ENCODE data around the gene NEDD4L. TPM values are rescaled to one million over a fixed set of nuclear protein-coding genes. Genes with fewer than 3 reads are reported as not detected.

NEDD4L gene
- total and polyA plus RNA-seq, 12 donors = 17.8 to 110 (median 37.6) TPM

GRCh38 chr18:58181988-58182387 lies 138.0 kb downstream of the NEDD4L start:
- Histone ChIP-seq H3K9me3 (replicated peaks in 1 of 3) (no peaks in the 10 kb centered on the region), H3K27me3 (no peaks in the 10 kb centered on the region), H3K4me3 (no peak overlapping the region), H3K4me1 (replicated peaks in 1 of 2) (peaks cover 4 to 26% of the 10 kb centered on the region in 2 donors), H3K36me3 (replicated peaks in 1 of 2) (no peaks in the 10 kb centered on the region), H3K27ac (no peak overlapping the region)
- TF ChIP-seq POLR2A (IDR thresholded peaks at IDR 0.05) = no peak
- no peak for TF ChIP-seq CTCF (IDR thresholded peaks at IDR 0.05)
- intact Hi-C loops (cut with DNase I) = loop anchor here (5.0 kb wide), 2 partner anchors 35 to 40 kb away; no protein-coding TSS in a partner anchor
- peak in 1 of 7 donors; percentile 33 for DNase-seq
- 87 to 92% (median 90%) methylated on average over 2 of the region's 2 CpGs for WGBS, 4 donors

GRCh38 chr18:58183226-58183625 lies 139.2 kb downstream of the NEDD4L start:
- 89 to 98% (median 93%) methylated on average over 3 to 4 of the region's 4 CpGs for WGBS, 4 donors
- peak in 1 of 7 donors; percentile 37 for DNase-seq
- H3K36me3 ChIP-seq (replicated peaks in 1 of 2) = no peaks in the 10 kb centered on the region
- no peaks in the 10 kb centered on the region for H3K27me3 ChIP-seq
- H3K4me3 ChIP-seq = no peak overlapping the region
- peaks cover 4 to 16% of the 10 kb centered on the region in 2 donors for H3K4me1 ChIP-seq (replicated peaks in 1 of 2)
- TF ChIP-seq CTCF (IDR thresholded peaks at IDR 0.05) = no peak
- TF ChIP-seq POLR2A (IDR thresholded peaks at IDR 0.05) = no peak
- intact Hi-C loops (cut with DNase I) = loop anchor here (5.0 kb wide), 2 partner anchors 36 to 41 kb away; no protein-coding TSS in a partner anchor
- no peaks in the 10 kb centered on the region for H3K9me3 ChIP-seq (replicated peaks in 1 of 3)
- H3K27ac ChIP-seq = no peak overlapping the region

- TF ChIP-seq POLR2A (IDR thresholded peaks at IDR 0.05) = no peak
- TF ChIP-seq CTCF (IDR thresholded peaks at IDR 0.05) = no peak
- intact Hi-C loops (cut with DNase I) = no loop called here
- Histone ChIP-seq H3K27me3 (no peaks in the 10 kb centered on the region), H3K4me1 (replicated peaks in 1 of 2) (peaks cover under 1 to 14% of the 10 kb centered on the region in 2 donors), H3K9me3 (replicated peaks in 1 of 3) (no peaks in the 10 kb centered on the region), H3K4me3 (no peak overlapping the region), H3K27ac (peak overlapping the region in 2 of 5 donors; percentile 5 to 32), H3K36me3 (replicated peaks in 1 of 2) (no peaks in the 10 kb centered on the region)
- 62 to 71% (median 66%) methylated on average over 5 to 6 of the region's 6 CpGs for WGBS, 4 donors
- peak in 3 of 7 donors; percentile 34 to 48 (median 42) for DNase-seq
Measured at GRCh38 chr18:58186258-58186948, 142.4 kb downstream of the NEDD4L start.

GRCh38 chr18:58187674-58188073 lies 143.6 kb downstream of the NEDD4L start:
- Histone ChIP-seq H3K9me3 (replicated peaks in 1 of 3) (no peaks in the 10 kb centered on the region), H3K27me3 (no peaks in the 10 kb centered on the region), H3K4me1 (replicated peaks in 1 of 2) (peaks cover 0 to 16% of the 10 kb centered on the region in 2 donors), H3K36me3 (replicated peaks in 1 of 2) (no peaks in the 10 kb centered on the region), H3K27ac (no peak overlapping the region), H3K4me3 (no peak overlapping the region)
- WGBS, 4 donors = 95 to 97% (median 96%) methylated on average over 6 of the region's 6 CpGs
- no peak for DNase-seq
- TF ChIP-seq POLR2A (IDR thresholded peaks at IDR 0.05) (no peak), CTCF (IDR thresholded peaks at IDR 0.05) (no peak)
- intact Hi-C loops (cut with DNase I) = no loop called here

Measured in adrenal gland (tissue), 12 donors.